DND-41 (cell line): Measurements from ENCODE around the gene ADARB2.
A peak's percentile ranks its signal among the peaks of the same experiment; 100 is the strongest.

Experiments used
- ATAC-seq: fragments of 200-7000 bp; cut with Tn5 transposase; 3 replicates; pipeline ENCODE4 v1.9.1; 2021; ENCODE audit warnings: low read depth; ENCODE audit not compliant: insufficient read depth
- DNase-seq: peaks from one replicate; pipeline ENCODE4 v3.0.0-alpha.2; 2020
- H2AFZ ChIP-seq: 2 replicates; pipeline ENCODE4 v1.6.0; 2012; ENCODE audit warnings: low read depth, low read length
- H3K27ac ChIP-seq: 2 replicates; pipeline ENCODE4 v1.5.1; 2012; ENCODE audit warnings: low read length, inconsistent platforms
- H3K27me3 ChIP-seq: fragments of 200-600 bp; sonication (generic); 2 replicates; pipeline ENCODE4 v1.6.0; 2012; ENCODE audit warnings: low read length, mild to moderate bottlenecking, inconsistent platforms; ENCODE audit not compliant: insufficient read depth, poor library complexity
- H3K36me3 ChIP-seq: 2 replicates; pipeline ENCODE4 v1.5.1; 2012; ENCODE audit warnings: low read length, inconsistent platforms; ENCODE audit not compliant: insufficient read depth
- H3K4me1 ChIP-seq: 2 replicates; pipeline ENCODE4 v1.5.1; 2012; ENCODE audit warnings: mild to moderate bottlenecking, low read length; ENCODE audit not compliant: insufficient read depth
- H3K4me2 ChIP-seq: 2 replicates; pipeline ENCODE4 v1.6.0; 2012; ENCODE audit warnings: mild to moderate bottlenecking, moderate library complexity, low read length, inconsistent platforms; ENCODE audit not compliant: insufficient read depth
- H3K4me3 ChIP-seq, 2 experiments: fragments of 200-600 bp in 1 of 2; shearing (Covaris generic) in 1 of 2; 2 replicates each; pipeline ENCODE4 v1.5.1; 2012 to 2016; ENCODE audit warnings: inconsistent platforms in 2 of 2, low read length in 2 of 2, mild to moderate bottlenecking in 2 of 2, low read depth in 1 of 2, moderate library complexity in 1 of 2
- H3K79me2 ChIP-seq: 2 replicates; pipeline ENCODE4 v1.6.0; 2012; ENCODE audit warnings: low read length, inconsistent platforms; ENCODE audit not compliant: insufficient read depth
- H3K9ac ChIP-seq: 2 replicates; pipeline ENCODE4 v1.6.0; 2012; ENCODE audit warnings: low read depth, mild to moderate bottlenecking, inconsistent platforms, low read length, moderate library complexity
- H3K9me3 ChIP-seq: 2 replicates; pipeline ENCODE4 v1.5.1; 2012; ENCODE audit warnings: low read length, moderate library complexity, mild to moderate bottlenecking, inconsistent platforms; ENCODE audit not compliant: insufficient read depth, severe bottlenecking
- H4K20me1 ChIP-seq: 2 replicates; pipeline ENCODE4 v1.6.0; 2012; ENCODE audit warnings: low read length; ENCODE audit not compliant: insufficient read depth
- EZH2 ChIP-seq: IDR thresholded peaks from 3 replicates; pipeline ENCODE4 v1.6.1; 2012; ENCODE audit warnings: borderline replicate concordance, low read depth, mild to moderate bottlenecking, moderate library complexity, low read length, inconsistent platforms; ENCODE audit not compliant: severe bottlenecking
- TF ChIP-seq, protein P1 (sequence below): IDR thresholded peaks from 2 replicates; pipeline ENCODE4 v1.5.1; 2012; ENCODE audit warnings: borderline replicate concordance, low read length, moderate library complexity, mild to moderate bottlenecking; ENCODE audit not compliant: poor library complexity, severe bottlenecking; ENCODE audit errors: extremely low read depth

Gene ADARB2

DNA sequence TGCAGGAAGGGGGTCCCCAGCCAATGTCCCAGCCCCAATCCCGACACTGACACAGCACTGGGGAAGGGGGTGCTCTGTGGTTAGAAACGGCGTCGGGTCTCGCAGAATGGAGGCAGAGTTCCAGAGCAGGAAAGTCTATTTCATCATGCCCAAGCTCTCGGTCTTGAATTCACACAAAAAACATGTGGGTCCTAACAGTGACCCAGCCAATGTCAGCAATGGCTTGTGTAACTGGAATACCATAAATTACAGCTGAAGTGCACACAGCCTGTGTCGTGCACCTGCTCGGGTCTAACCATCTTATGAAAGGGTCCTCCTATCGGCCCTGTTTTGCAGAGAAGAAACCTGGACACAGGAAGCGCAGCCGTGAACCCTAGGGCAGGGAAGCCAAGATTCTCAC is 324.1 kb downstream of the ADARB2 start:
- Histone ChIP-seq H2AFZ (no peak overlapping the region), H3K27ac (peak overlapping the region; percentile 34; the same call in 1 of the 2 replicates), H3K9ac (no peak overlapping the region), H3K4me2 (no peak overlapping the region), H4K20me1 (no peaks in the 10 kb centered on the region), H3K79me2 (no peaks in the 10 kb centered on the region), H3K4me1 (peaks cover 40% of the 10 kb centered on the region), H3K36me3 (no peaks in the 10 kb centered on the region), H3K27me3 (no peaks in the 10 kb centered on the region), H3K9me3 (no peaks in the 10 kb centered on the region), H3K4me3 (no peak overlapping the region)
- ATAC-seq, result no peak
- no peak for TF ChIP-seq EZH2
- no peak for DNase-seq

- H3K36me3 ChIP-seq, result no peaks in the 10 kb centered on the region
- no peak overlapping the region for H3K9ac ChIP-seq
- peak overlapping the region; percentile 34; the same call in 1 of the 2 replicates for H3K27ac ChIP-seq
- H3K27me3 ChIP-seq, result no peaks in the 10 kb centered on the region
- no peak overlapping the region for H2AFZ ChIP-seq
- DNase-seq, result peak; percentile 4
- no peaks in the 10 kb centered on the region for H3K9me3 ChIP-seq
- no peak overlapping the region for H3K4me3 ChIP-seq
- ATAC-seq, result no peak
- H3K4me1 ChIP-seq, result peaks cover 40% of the 10 kb centered on the region
- no peaks in the 10 kb centered on the region for H3K79me2 ChIP-seq
- TF ChIP-seq, protein P1, sequence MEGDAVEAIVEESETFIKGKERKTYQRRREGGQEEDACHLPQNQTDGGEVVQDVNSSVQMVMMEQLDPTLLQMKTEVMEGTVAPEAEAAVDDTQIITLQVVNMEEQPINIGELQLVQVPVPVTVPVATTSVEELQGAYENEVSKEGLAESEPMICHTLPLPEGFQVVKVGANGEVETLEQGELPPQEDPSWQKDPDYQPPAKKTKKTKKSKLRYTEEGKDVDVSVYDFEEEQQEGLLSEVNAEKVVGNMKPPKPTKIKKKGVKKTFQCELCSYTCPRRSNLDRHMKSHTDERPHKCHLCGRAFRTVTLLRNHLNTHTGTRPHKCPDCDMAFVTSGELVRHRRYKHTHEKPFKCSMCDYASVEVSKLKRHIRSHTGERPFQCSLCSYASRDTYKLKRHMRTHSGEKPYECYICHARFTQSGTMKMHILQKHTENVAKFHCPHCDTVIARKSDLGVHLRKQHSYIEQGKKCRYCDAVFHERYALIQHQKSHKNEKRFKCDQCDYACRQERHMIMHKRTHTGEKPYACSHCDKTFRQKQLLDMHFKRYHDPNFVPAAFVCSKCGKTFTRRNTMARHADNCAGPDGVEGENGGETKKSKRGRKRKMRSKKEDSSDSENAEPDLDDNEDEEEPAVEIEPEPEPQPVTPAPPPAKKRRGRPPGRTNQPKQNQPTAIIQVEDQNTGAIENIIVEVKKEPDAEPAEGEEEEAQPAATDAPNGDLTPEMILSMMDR, result no peak
- TF ChIP-seq EZH2, result no peak
- H3K4me2 ChIP-seq, result no peak overlapping the region
- H4K20me1 ChIP-seq, result no peaks in the 10 kb centered on the region
Measured at GRCh38 chr10:1412531-1413189, 324.7 kb downstream of the ADARB2 start.

DNA sequence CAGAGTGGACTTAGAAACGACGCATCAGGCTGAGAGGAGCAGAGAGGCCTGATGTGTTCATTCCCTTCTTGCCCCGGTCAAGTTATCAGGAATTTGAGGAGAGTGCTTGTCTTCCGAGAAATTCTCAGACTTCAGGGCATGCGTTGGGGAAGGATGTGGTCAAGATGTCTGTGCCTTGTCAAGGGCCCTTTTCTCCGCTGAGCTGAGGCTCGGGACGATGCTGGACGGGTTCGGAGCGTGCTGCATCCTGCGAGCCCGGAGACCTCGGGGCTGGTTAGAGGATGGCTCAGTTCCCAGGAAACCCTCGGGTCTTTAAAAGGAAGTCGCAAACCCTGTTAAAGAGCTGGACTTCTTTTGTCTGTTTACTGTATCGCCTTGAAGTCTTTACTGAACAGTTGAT is 325.4 kb downstream of the ADARB2 start:
- DNase-seq, result peak; percentile 12
- H3K4me1 ChIP-seq, result peaks cover 38% of the 10 kb centered on the region
- 0 out of 2 replicates have a peak overlapping the region, but pooled peaks have one; percentile 30 for H3K27ac ChIP-seq

DNA sequence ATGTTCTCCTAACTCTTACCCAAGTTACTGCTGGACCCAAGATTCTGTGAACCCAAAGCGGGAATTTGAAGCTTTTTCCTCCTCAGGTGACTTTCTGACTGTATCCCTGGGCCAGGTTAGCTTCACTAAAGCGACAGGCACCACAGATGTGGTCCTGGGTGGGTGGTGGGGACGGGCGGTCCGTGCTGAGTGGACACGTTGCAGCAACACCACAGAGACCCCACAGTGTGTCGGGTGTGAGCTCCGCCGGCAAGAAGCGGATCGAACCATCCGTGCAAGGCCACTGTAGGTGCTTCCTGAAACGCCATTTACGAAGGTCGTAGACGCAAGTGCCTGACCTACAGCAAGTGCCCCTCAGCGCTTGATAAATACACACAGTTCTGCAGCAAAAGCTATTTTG is 325.9 kb downstream of the ADARB2 start:
- no peak overlapping the region for H3K9ac ChIP-seq
- no peaks in the 10 kb centered on the region for H3K9me3 ChIP-seq
- no peak overlapping the region for H3K4me2 ChIP-seq
- peaks cover 34% of the 10 kb centered on the region for H3K4me1 ChIP-seq
- H3K79me2 ChIP-seq, result no peaks in the 10 kb centered on the region
- no peak for ATAC-seq
- DNase-seq, result peak; percentile 6
- H3K27me3 ChIP-seq, result no peaks in the 10 kb centered on the region
- H2AFZ ChIP-seq, result no peak overlapping the region
- no peaks in the 10 kb centered on the region for H4K20me1 ChIP-seq
- no peaks in the 10 kb centered on the region for H3K36me3 ChIP-seq
- no peak overlapping the region for H3K4me3 ChIP-seq
- peak overlapping the region; percentile 64; the same call in 1 of the 2 replicates for H3K27ac ChIP-seq
- TF ChIP-seq EZH2, result no peak
- TF ChIP-seq, protein P1, result no peak

More for the DNA sequence above, 325.4 kb downstream of the ADARB2 start:
- Histone ChIP-seq H3K79me2 (no peaks in the 10 kb centered on the region), H3K9ac (no peak overlapping the region), H2AFZ (no peak overlapping the region), H3K36me3 (no peaks in the 10 kb centered on the region), H4K20me1 (no peaks in the 10 kb centered on the region), H3K4me2 (no peak overlapping the region), H3K9me3 (no peaks in the 10 kb centered on the region), H3K27me3 (no peaks in the 10 kb centered on the region), H3K4me3 (no peak overlapping the region)
- no peak for ATAC-seq
- no peak for TF ChIP-seq EZH2
- TF ChIP-seq, protein P1, result no peak
